ENCODE measurements around the gene ETV5.

GRCh38 chr3:186012137-186012536 lies 96.8 kb downstream of the ETV5 start:
- TF ChIP-seq CTCF (IDR thresholded peaks at IDR 0.05) (no peak), EZH2phosphoT487 (IDR thresholded peaks at IDR 0.05) (no peak), EZH2 (IDR thresholded peaks at IDR 0.05) (no peak)

All from neural progenitor cell (in vitro differentiated cells).